ENCODE measurements around the gene CDYL2.

Gene CDYL2

GRCh38 chr16:80608946-80609345 lies 195.5 kb downstream of the CDYL2 start:
- no peaks in the 10 kb centered on the region for H3K27me3 ChIP-seq (ENCODE audit: insufficient read depth, low read depth)
- no peak overlapping the region for H3K27ac ChIP-seq
- H3K36me3 ChIP-seq (ENCODE audit: insufficient read depth): no peaks in the 10 kb centered on the region; the same call in 1 of the 2 replicates
- H3K4me1 ChIP-seq (ENCODE audit: low read depth, poor library complexity, severe bottlenecking): no peaks in the 10 kb centered on the region
- no peak overlapping the region for H3K4me3 ChIP-seq (IDR thresholded peaks at IDR 0.05; ENCODE audit: insufficient read depth, low read depth, low read length)
- H3K4me2 ChIP-seq: no peak overlapping the region
- H4K20me1 ChIP-seq (ENCODE audit: insufficient read depth): no peaks in the 10 kb centered on the region
- TF ChIP-seq, protein P1, sequence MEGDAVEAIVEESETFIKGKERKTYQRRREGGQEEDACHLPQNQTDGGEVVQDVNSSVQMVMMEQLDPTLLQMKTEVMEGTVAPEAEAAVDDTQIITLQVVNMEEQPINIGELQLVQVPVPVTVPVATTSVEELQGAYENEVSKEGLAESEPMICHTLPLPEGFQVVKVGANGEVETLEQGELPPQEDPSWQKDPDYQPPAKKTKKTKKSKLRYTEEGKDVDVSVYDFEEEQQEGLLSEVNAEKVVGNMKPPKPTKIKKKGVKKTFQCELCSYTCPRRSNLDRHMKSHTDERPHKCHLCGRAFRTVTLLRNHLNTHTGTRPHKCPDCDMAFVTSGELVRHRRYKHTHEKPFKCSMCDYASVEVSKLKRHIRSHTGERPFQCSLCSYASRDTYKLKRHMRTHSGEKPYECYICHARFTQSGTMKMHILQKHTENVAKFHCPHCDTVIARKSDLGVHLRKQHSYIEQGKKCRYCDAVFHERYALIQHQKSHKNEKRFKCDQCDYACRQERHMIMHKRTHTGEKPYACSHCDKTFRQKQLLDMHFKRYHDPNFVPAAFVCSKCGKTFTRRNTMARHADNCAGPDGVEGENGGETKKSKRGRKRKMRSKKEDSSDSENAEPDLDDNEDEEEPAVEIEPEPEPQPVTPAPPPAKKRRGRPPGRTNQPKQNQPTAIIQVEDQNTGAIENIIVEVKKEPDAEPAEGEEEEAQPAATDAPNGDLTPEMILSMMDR (conservative IDR thresholded peaks at IDR 0.05; ENCODE audit: low read depth, low read length): no peak
- H3K79me2 ChIP-seq (ENCODE audit: insufficient read depth, low read depth): no peaks in the 10 kb centered on the region
- H3K9ac ChIP-seq: no peak overlapping the region
- H2AFZ ChIP-seq (ENCODE audit: low read depth): no peak overlapping the region

DNA sequence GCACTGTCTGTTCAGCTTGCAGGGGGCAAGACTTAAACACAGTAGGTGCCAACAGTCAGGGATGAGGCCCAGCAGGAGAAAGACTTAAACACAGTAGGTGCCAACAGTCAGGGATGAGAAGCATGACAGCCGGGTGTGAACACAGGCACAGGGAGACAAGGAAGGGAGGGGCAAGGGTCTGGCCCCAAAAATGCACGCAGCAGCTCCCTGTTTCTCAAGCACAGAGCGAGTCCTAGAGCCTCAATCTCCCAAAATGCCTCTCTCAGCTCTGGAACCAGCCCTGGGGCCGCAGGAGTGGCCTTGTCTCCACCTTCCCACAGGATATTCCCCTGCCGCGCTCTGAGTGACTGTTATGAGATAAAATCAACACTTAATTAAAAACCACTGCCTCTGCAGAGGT lies 197.2 kb downstream of the CDYL2 start:
- TF ChIP-seq, protein P1 (conservative IDR thresholded peaks at IDR 0.05; ENCODE audit: low read depth, low read length): no peak
- Histone ChIP-seq H4K20me1 (ENCODE audit: insufficient read depth) (no peaks in the 10 kb centered on the region), H3K4me2 (no peak overlapping the region), H3K9ac (no peak overlapping the region), H3K79me2 (ENCODE audit: insufficient read depth, low read depth) (no peaks in the 10 kb centered on the region), H3K36me3 (ENCODE audit: insufficient read depth) (no peaks in the 10 kb centered on the region; the same call in 1 of the 2 replicates), H3K27ac (no peak overlapping the region), H3K27me3 (ENCODE audit: insufficient read depth, low read depth) (no peaks in the 10 kb centered on the region), H3K4me1 (ENCODE audit: low read depth, poor library complexity, severe bottlenecking) (no peaks in the 10 kb centered on the region), H3K4me3 (IDR thresholded peaks at IDR 0.05; ENCODE audit: insufficient read depth, low read depth, low read length) (no peak overlapping the region), H2AFZ (ENCODE audit: low read depth) (no peak overlapping the region)

DNA sequence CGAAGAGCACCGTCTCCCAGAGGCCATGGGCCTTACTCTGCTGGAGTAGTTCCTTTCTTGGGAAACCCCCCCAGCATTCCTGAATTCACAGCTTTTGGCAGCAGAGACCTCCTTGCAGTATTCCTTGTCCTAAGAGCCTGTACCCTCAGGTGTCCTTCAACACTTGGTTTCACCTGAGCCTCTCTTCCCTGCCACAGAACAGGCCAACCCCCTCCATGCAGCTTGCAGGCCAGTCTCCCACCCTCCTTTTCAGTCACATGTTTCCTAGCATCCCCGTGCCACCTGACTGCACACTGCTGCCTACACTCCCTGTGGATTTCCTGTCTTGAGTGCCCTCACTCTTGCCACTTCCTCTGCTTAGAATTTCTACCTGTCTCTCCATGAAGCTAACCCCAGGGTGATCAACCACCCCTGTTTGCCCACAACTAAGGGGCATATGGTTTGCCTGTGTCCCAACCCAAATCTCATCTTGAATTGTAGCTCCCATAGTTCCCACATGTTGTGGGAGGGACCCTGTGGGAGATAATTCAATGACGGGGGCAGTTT lies 198.1 kb downstream of the CDYL2 start:
- no peak overlapping the region for H3K9ac ChIP-seq
- no peak overlapping the region for H3K4me3 ChIP-seq (IDR thresholded peaks at IDR 0.05; ENCODE audit: insufficient read depth, low read depth, low read length)
- no peaks in the 10 kb centered on the region for H3K4me1 ChIP-seq (ENCODE audit: low read depth, poor library complexity, severe bottlenecking)
- H3K79me2 ChIP-seq (ENCODE audit: insufficient read depth, low read depth): no peaks in the 10 kb centered on the region
- H3K36me3 ChIP-seq (ENCODE audit: insufficient read depth): no peaks in the 10 kb centered on the region; the same call in 1 of the 2 replicates
- no peaks in the 10 kb centered on the region for H4K20me1 ChIP-seq (ENCODE audit: insufficient read depth)
- no peak overlapping the region for H2AFZ ChIP-seq (ENCODE audit: low read depth)
- H3K27me3 ChIP-seq (ENCODE audit: insufficient read depth, low read depth): no peaks in the 10 kb centered on the region
- H3K4me2 ChIP-seq: no peak overlapping the region
- no peak overlapping the region for H3K27ac ChIP-seq
- TF ChIP-seq, protein P1 (conservative IDR thresholded peaks at IDR 0.05; ENCODE audit: low read depth, low read length): no peak

DNA sequence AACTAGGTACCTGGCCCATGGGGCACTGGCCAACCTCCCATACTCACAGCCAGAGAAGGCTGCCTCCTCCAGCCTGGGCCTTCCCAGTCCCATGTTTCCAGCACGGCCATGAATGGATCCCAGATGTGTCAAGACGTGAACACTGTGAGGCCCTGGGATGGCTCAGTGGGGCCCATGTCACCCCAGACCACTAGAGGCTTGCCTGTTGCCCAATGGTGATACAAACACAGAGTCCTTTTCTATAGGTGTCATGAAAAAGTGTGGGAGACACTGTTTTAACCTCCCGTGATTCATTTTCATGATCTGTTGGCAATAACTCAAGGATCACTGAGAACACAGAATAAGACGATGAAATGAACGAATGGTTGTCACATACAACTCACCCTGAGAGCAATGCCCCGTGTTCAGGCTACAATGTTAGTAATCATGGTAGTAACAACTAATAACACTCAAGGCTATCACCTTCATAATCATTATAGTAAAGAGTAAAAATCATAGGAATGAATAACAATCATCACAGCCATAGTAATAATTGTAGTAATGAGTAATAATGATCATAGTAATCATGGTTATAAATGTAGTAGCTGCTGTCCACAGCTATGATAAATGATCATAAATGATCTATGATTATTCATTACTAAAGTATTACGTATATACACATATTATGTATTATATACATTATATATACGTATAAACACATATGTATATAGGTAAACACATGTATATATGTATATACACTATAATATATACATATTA lies 199.6 kb downstream of the CDYL2 start:
- H3K4me1 ChIP-seq (ENCODE audit: low read depth, poor library complexity, severe bottlenecking): no peaks in the 10 kb centered on the region
- no peak overlapping the region for H3K27ac ChIP-seq
- no peaks in the 10 kb centered on the region for H3K79me2 ChIP-seq (ENCODE audit: insufficient read depth, low read depth)
- no peaks in the 10 kb centered on the region for H3K27me3 ChIP-seq (ENCODE audit: insufficient read depth, low read depth)
- no peak overlapping the region for H3K4me3 ChIP-seq (IDR thresholded peaks at IDR 0.05; ENCODE audit: insufficient read depth, low read depth, low read length)
- no peaks in the 10 kb centered on the region for H4K20me1 ChIP-seq (ENCODE audit: insufficient read depth)
- TF ChIP-seq, protein P1 (conservative IDR thresholded peaks at IDR 0.05; ENCODE audit: low read depth, low read length): no peak
- no peaks in the 10 kb centered on the region; the same call in 1 of the 2 replicates for H3K36me3 ChIP-seq (ENCODE audit: insufficient read depth)
- no peak overlapping the region for H2AFZ ChIP-seq (ENCODE audit: low read depth)
- no peak overlapping the region for H3K4me2 ChIP-seq
- H3K9ac ChIP-seq: no peak overlapping the region
